Spleen (tissue), 11 donors: ENCODE results near the gene SLC5A5. TPM values are rescaled to one million over a fixed set of nuclear protein-coding genes. Genes with fewer than 3 reads are reported as not detected.

Source experiments
- DNase-seq: peaks from one replicate; pipeline ENCODE4 v3.0.0-alpha.2; 2020
- H3K27ac ChIP-seq, 8 donors: fragments of 200-600 bp; sonication (generic) in 7 of 8; 1 replicate in 4 of 8; 2 replicates in 4 of 8; pipeline versions ENCODE4 v1.5.0 to v1.8.0; 2016 to 2021; ENCODE audit warnings: inconsistent platforms in 4 of 8, mild to moderate bottlenecking in 4 of 8, moderate library complexity in 1 of 8
- H3K27me3 ChIP-seq, 7 donors: fragments of 200-600 bp; sonication (generic) in 6 of 7; replicated peaks in 1 of 7; 1 replicate in 4 of 7; 2 replicates in 3 of 7; pipeline versions ENCODE4 v1.5.0 to v1.8.0; 2016 to 2021; ENCODE audit warnings: inconsistent platforms in 3 of 7, mild to moderate bottlenecking in 1 of 7
- H3K36me3 ChIP-seq, 6 donors: fragments of 200-600 bp; sonication (generic) in 5 of 6; 1 replicate in 4 of 6; 2 replicates in 2 of 6; pipeline versions ENCODE4 v1.5.0 to v1.8.0; 2016 to 2021; ENCODE audit warnings: inconsistent platforms in 2 of 6
- H3K4me1 ChIP-seq, 6 donors: fragments of 200-600 bp; sonication (generic) in 5 of 6; 1 replicate in 3 of 6; 2 replicates in 3 of 6; pipeline versions ENCODE4 v1.5.0 to v1.8.0; 2016 to 2021; ENCODE audit warnings: inconsistent platforms in 3 of 6
- H3K4me3 ChIP-seq, 8 donors: fragments of 200-600 bp; sonication (generic) in 7 of 8; 1 replicate in 4 of 8; 2 replicates in 4 of 8; pipeline versions ENCODE4 v1.5.0 to v1.8.0; 2016 to 2021; ENCODE audit warnings: inconsistent platforms in 4 of 8, mild to moderate bottlenecking in 4 of 8, moderate library complexity in 2 of 8
- H3K9me3 ChIP-seq, 8 donors: fragments of 200-600 bp; sonication (generic) in 7 of 8; 1 replicate in 4 of 8; 2 replicates in 4 of 8; pipeline versions ENCODE4 v1.5.0 to v1.8.0; 2016 to 2021; ENCODE audit warnings: inconsistent platforms in 4 of 8
- CTCF ChIP-seq, 11 experiments: fragments of 200-600 bp in 7 of 11; fragments of 450-650 bp in 4 of 11; sonication (generic) in 4 of 11; IDR thresholded peaks in 8 of 11; conservative IDR thresholded peaks in 3 of 11; 1 replicate in 7 of 11; 2 replicates in 4 of 11; pipeline versions ENCODE4 v1.4.0 to v1.8.0; 2016 to 2021; ENCODE audit warnings: antibody characterized with exemption in 11 of 11, inconsistent platforms in 4 of 11, mild to moderate bottlenecking in 1 of 11
- POLR2A ChIP-seq, 3 donors: fragments of 450-650 bp; IDR thresholded peaks; one replicate each; pipeline ENCODE4 v1.5.1; 2017; ENCODE audit warnings: antibody characterized with exemption in 3 of 3, mild to moderate bottlenecking in 1 of 3
- POLR2AphosphoS5 ChIP-seq, 3 donors: sonication (generic); formaldehyde crosslinking; IDR thresholded peaks; one replicate each; pipeline ENCODE4 v1.5.1; 2017; ENCODE audit warnings: antibody characterized with exemption in 3 of 3
- WGBS, 5 donors: extraction: QIAGEN DNeasy Blood & Tissue Kit in 3 of 5; methylation state at CpG; one replicate each; pipeline versions ENCODE4 v1.1.5 to v1.1.7; 2013 to 2018; 5-methylcytosine and 5-hydroxymethylcytosine counted together
- intact Hi-C: fragments of 100-400 bp; cut with DNase I; formaldehyde crosslinking; loops from one replicate; pipeline ENCODE4 v1.15.0; 2023; ENCODE audit warnings: low total_unique reads
- polyA plus RNA-seq, 3 donors: library from polyadenylated mRNA; stranded (reverse); fragments of 200-250 nt; gene quantifications; one replicate each; pipeline ENCODE4 v1.2.1, GENCODE V29; 2013
- small RNA-seq, 4 donors: library from RNA; depleted of rRNA; stranded (forward); fragments of <200 nt; gene quantifications; one replicate each; pipeline ENCODE3, GENCODE V24; 2016
- total RNA-seq, 7 donors: library from RNA; depleted of rRNA in 3 of 7; stranded (reverse); fragments of >200 nt in 3 of 7; fragmentation: NEBNext Ultra II Directional in 4 of 7; extraction: Animal tissue kit (Norgen Biotek cat#: 25700) in 4 of 7; gene quantifications; one replicate each; pipeline versions ENCODE4 v1.1.0 to v1.2.1, GENCODE V29; 2016 to 2021
- donor health status: healthy with polysubstance abuse.
- donor health status: DM: no; HTN: no; CAD: no; lungs with moderate emphysema.
- donor health status: DM: no; HTN: no; CAD: no.
- donor health status: Bipolar disorder and iron deficiency.
- donor health status: healthy.
- donor health status: DM: no; HTN: no; CAD: no.
- donor health status: DM: yes; HTN: yes; CAD: no.

Gene SLC5A5
- total and polyA plus RNA-seq, 10 donors: 0.19 to 0.52 (median 0.31) TPM; not detected in 2

GRCh38 chr19:17942582-17943273, 71.0 kb downstream of the SLC5A5 start:
- Histone ChIP-seq H3K4me3 (no peak overlapping the region), H3K9me3 (no peaks in the 10 kb centered on the region), H3K4me1 (peaks cover 7 to 30% (median 18%) of the 10 kb centered on the region in 6 donors), H3K27ac (no peak overlapping the region), H3K27me3 (no peaks in the 10 kb centered on the region), H3K36me3 (peaks cover 0 to 69% (median 26%) of the 10 kb centered on the region in 6 donors)
- WGBS, 5 donors: 80 to 89% (median 87%) methylated on average over 27 to 41 of the region's 41 CpGs
- intact Hi-C loops: loop anchor here (10.0 kb wide), 1 partner anchor 112 kb away; no protein-coding TSS in a partner anchor
- TF ChIP-seq CTCF (IDR thresholded peaks at IDR 0.05 in 8 of 11, conservative IDR thresholded peaks at IDR 0.05 in 3 of 11): no peak
- peak in 1 of 3 donors; percentile 33 for TF ChIP-seq POLR2AphosphoS5 (IDR thresholded peaks at IDR 0.05)
- no peak for TF ChIP-seq POLR2A (IDR thresholded peaks at IDR 0.05)
- no peak for DNase-seq

DNA sequence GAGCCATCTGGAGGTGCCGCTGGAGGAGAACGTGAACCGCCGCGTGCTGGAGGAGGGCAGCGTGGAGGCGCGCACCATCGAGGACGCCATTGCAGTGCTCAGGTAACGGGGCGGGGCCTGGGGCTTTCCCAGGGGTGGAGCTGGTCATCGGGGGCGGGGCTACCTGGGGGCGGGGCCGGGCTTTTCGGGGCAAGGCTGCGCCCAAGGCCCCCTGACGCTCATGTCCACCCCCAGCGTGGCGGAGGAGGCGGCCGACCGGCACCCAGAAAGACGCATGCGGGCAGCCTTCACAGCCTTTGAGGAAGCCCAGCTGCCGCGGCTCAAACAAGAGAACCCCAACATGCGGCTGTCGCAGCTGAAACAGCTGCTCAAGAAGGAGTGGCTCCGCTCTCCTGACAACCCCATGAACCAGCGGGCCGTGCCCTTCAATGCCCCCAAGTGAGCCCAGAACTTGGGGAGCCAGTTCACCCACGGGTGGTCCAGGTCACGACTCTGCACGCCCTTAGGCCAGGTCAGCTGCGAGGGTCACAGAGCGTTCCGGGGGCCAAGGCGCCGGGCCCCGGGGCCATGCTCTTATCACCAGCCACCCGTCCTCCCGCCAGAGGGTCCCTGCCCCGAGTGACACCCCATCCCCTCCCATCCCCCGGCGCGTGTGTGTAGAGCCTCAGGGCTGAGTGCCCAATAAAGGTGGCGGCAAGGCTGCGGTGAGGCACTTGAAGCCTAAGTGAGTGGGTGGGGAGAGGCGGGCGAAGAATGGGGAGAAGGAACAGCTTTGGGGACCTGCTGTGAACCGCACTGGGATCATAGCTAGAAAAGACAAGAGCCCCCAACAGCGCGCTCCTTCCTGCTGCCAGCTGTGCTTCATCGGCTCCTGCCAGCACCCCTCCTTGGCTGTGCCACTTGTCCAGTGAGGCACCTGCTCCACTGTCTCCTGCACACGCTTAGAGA, 71.8 kb downstream of the SLC5A5 start:
- Histone ChIP-seq H3K9me3 (no peaks in the 10 kb centered on the region), H3K27me3 (peaks cover 0 to 5% (median 1%) of the 10 kb centered on the region in 7 donors), H3K27ac (no peak overlapping the region), H3K4me1 (peaks cover 7 to 30% (median 21%) of the 10 kb centered on the region in 6 donors), H3K4me3 (no peak overlapping the region), H3K36me3 (peaks cover 0 to 64% (median 26%) of the 10 kb centered on the region in 6 donors)
- WGBS, 5 donors: 88 to 91% (median 91%) methylated on average over 33 to 56 of the region's 57 CpGs
- DNase-seq: no peak
- intact Hi-C loops: loop anchor here (10.0 kb wide), 1 partner anchor 111 kb away; no protein-coding TSS in a partner anchor
- TF ChIP-seq POLR2A (IDR thresholded peaks at IDR 0.05) (no peak), POLR2AphosphoS5 (IDR thresholded peaks at IDR 0.05) (no peak), CTCF (IDR thresholded peaks at IDR 0.05 in 8 of 11, conservative IDR thresholded peaks at IDR 0.05 in 3 of 11) (no peak)

GRCh38 chr19:17944301-17944700, 72.6 kb downstream of the SLC5A5 start:
- no peak for DNase-seq
- Histone ChIP-seq H3K27me3 (peaks cover 0 to 13% (median 9%) of the 10 kb centered on the region in 7 donors), H3K27ac (no peak overlapping the region), H3K4me1 (peaks cover 9 to 34% (median 28%) of the 10 kb centered on the region in 6 donors), H3K4me3 (no peak overlapping the region), H3K9me3 (no peaks in the 10 kb centered on the region), H3K36me3 (peaks cover 0 to 56% (median 25%) of the 10 kb centered on the region in 6 donors)
- TF ChIP-seq POLR2A (IDR thresholded peaks at IDR 0.05): no peak
- no peak for TF ChIP-seq CTCF (IDR thresholded peaks at IDR 0.05 in 8 of 11, conservative IDR thresholded peaks at IDR 0.05 in 3 of 11)
- no peak for TF ChIP-seq POLR2AphosphoS5 (IDR thresholded peaks at IDR 0.05)
- WGBS, 5 donors: 78 to 99% (median 94%) methylated on average over 4 of the region's 4 CpGs
- intact Hi-C loops: loop anchor here (10.0 kb wide), 1 partner anchor 110 kb away; no protein-coding TSS in a partner anchor

Small RNA genes within 50 kb of the gene (small RNA-seq; reads per million reads assigned to genes)
- gene SNORA68: 0 reads per million in 4 donors

Other genes starting within 250 kb of the SLC5A5 start
- 10 to 100 TPM in 1 of 7 donors, 1 to 10 TPM in 6; 2.9 to 10.7 (median 5.1) TPM for gene UNC13A, start 183.6 kb upstream of the SLC5A5 start, total RNA-seq
- gene UNC13A, start 183.6 kb upstream of the SLC5A5 start, polyA plus RNA-seq: 1 to 10 TPM in 2 of 3 donors, under 1 TPM in 1; 0.73 to 6.2 (median 1.7) TPM
- gene MAP1S, start 152.5 kb upstream of the SLC5A5 start, total RNA-seq: 10 to 100 TPM; 33.4 to 63.1 (median 45.6) TPM
- gene MAP1S, start 152.5 kb upstream of the SLC5A5 start, polyA plus RNA-seq: 10 to 100 TPM; 15.0 to 15.9 (median 15.0) TPM
- gene FCHO1, start 120.5 kb upstream of the SLC5A5 start, total RNA-seq: 10 to 100 TPM; 19.7 to 48.3 (median 34.5) TPM
- gene FCHO1, start 120.5 kb upstream of the SLC5A5 start, polyA plus RNA-seq: 10 to 100 TPM; 11.3 to 20.3 (median 15.3) TPM
- gene B3GNT3, start 76.8 kb upstream of the SLC5A5 start, total RNA-seq: 1 to 10 TPM in 2 of 7 donors, under 1 TPM in 3, not detected in 2; 0.36 to 1.6 (median 0.88) TPM
- under 1 TPM in 2 of 3 donors, not detected in 1; 0.05 to 0.16 TPM for gene B3GNT3, start 76.8 kb upstream of the SLC5A5 start, polyA plus RNA-seq
- gene INSL3, start 50.4 kb upstream of the SLC5A5 start, total RNA-seq: 1 to 10 TPM; 2.1 to 6.3 (median 3.4) TPM
- 1 to 10 TPM; 2.1 to 3.2 (median 2.6) TPM for gene INSL3, start 50.4 kb upstream of the SLC5A5 start, polyA plus RNA-seq
- gene JAK3, start 24.0 kb upstream of the SLC5A5 start, total RNA-seq: 100 to 1,000 TPM in 5 of 7 donors, 10 to 100 TPM in 2; 64.3 to 203 (median 147) TPM
- gene JAK3, start 24.0 kb upstream of the SLC5A5 start, polyA plus RNA-seq: 10 to 100 TPM; 30.6 to 81.1 (median 58.2) TPM
- gene RPL18A, start 12.0 kb upstream of the SLC5A5 start, total RNA-seq: 1,000 to 10,000 TPM; 1,310 to 2,382 (median 1,642) TPM
- 1,000 to 10,000 TPM; 4,642 to 6,872 (median 5,294) TPM for gene RPL18A, start 12.0 kb upstream of the SLC5A5 start, polyA plus RNA-seq
- gene CCDC124, start 61.1 kb downstream of the SLC5A5 start, total RNA-seq: 10 to 100 TPM; 29.5 to 48.6 (median 41.2) TPM
- 10 to 100 TPM; 62.4 to 89.9 (median 86.1) TPM for gene CCDC124, start 61.1 kb downstream of the SLC5A5 start, polyA plus RNA-seq
- not detected for gene KCNN1, start 95.2 kb downstream of the SLC5A5 start, total RNA-seq
- gene KCNN1, start 95.2 kb downstream of the SLC5A5 start, polyA plus RNA-seq: under 1 TPM; 0.03 to 0.10 (median 0.04) TPM
- gene ARRDC2, start 136.2 kb downstream of the SLC5A5 start, total RNA-seq: 10 to 100 TPM; 46.0 to 64.6 (median 50.5) TPM
- gene ARRDC2, start 136.2 kb downstream of the SLC5A5 start, polyA plus RNA-seq: 10 to 100 TPM; 61.5 to 70.4 (median 64.8) TPM
- gene IL12RB1, start 215.0 kb downstream of the SLC5A5 start, total RNA-seq: 10 to 100 TPM; 19.7 to 31.6 (median 25.3) TPM
- gene IL12RB1, start 215.0 kb downstream of the SLC5A5 start, polyA plus RNA-seq: 10 to 100 TPM in 2 of 3 donors, 1 to 10 TPM in 1; 9.9 to 21.5 (median 14.8) TPM
- gene MAST3, start 225.8 kb downstream of the SLC5A5 start, total RNA-seq: 10 to 100 TPM; 31.3 to 52.7 (median 39.4) TPM
- 10 to 100 TPM in 2 of 3 donors, 1 to 10 TPM in 1; 8.9 to 17.1 (median 16.1) TPM for gene MAST3, start 225.8 kb downstream of the SLC5A5 start, polyA plus RNA-seq